GM18499 (cell line): ENCODE results near the gene MEX3C.

Experiments used
- ATAC-seq: cut with Tn5 transposase; IDR thresholded peaks from one replicate; pipeline ENCODE4 v1.9.1; 2021; ENCODE audit warnings: moderate number of reproducible peaks; ENCODE audit not compliant: insufficient read depth, unreplicated experiment

Gene MEX3C

DNA sequence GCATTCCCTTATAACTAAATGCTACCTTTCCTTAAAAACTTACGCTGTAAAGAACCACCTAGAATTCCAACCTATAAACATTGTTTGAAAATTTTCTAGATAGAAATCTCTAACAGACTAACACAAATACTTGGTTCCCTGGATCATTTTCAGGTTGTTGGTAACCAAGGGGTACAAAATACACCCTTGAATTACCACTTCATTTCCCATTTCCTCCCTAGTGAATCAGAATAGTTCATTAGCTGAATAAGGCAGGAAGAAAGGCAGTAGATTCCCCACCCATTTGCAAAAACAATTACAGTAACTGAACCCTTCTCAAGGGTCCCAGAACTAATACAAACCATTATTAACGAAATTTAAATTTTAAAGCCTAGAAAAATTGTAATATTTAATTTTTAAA, 5.5 kb downstream of the MEX3C start:
- no peak for ATAC-seq

DNA sequence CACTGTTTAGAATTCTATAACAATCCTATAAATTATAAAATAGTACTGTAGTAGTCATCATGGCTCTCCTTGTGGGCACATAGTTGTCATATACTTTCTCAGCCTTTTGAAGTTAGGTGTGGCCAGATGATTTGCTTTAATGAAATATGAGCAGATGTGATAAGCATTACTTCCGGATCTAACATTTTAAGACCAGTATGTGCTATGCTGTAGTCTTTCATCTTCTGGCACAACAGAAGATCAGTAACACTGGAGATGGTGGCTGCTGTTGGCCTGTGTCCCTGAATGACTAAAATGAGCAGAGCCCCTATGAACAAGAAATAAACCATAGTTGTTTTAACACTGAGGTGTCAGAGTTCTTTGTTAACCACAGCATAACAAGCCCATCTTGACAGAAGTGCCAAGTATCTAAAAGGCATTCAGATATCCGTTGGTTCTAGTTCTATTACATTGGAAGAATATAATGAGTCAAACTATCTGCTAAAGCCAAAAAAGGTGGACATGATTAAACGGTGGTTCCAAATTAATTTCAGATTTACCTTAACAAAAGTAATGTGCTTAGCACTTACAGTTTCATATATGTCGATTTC, 6.3 kb downstream of the MEX3C start:
- ATAC-seq: no peak

DNA sequence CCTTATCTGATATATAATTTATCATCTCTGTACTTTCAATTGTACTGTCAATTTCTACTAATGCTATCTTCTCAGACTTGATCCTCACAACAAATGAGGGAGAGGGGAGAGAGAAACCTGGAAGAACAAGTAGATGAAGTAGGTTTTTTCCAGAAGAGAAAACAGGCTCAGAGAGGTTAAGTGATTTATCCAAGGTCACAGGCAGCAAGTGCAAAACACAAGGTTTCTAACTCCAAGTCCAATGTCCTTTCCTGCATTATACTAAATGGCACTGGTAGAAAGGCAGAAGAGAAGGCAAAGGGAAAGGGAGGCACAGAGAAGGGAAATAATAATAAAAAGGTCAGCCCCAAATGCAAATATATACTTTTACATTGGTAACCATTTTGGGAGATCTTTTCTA, 7.5 kb downstream of the MEX3C start:
- ATAC-seq: no peak

DNA sequence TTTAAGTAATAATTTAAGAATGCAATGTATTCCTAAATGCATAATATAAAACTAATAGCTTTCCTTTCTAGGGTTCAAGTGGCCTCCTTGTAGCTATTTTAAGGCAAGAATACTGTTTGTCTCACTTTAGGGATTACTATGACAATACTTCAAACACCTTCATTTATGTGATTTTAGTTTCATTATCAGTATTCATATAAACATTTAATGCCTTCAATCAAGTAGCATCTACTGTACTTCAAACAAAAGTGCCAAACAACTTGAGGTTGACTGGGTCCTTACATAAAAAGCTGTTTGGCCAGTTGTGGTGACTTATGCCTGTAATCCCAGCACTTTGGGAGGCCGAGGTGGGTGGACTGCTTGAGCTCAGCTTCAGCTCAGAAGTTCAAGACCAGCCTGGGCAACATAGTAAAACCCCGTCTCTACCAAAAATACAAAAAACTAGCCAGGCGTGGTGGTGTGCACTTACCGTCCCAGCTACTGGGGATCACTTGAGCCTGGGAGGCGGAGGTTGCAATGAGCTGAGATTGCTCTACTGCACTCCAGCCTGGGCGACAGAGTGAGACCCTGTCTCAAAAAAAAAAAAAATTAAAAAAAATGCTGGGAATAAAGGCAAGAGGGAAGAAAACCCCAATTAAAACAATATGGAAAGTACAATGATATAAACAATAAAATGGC, 9.3 kb downstream of the MEX3C start:
- no peak for ATAC-seq

DNA sequence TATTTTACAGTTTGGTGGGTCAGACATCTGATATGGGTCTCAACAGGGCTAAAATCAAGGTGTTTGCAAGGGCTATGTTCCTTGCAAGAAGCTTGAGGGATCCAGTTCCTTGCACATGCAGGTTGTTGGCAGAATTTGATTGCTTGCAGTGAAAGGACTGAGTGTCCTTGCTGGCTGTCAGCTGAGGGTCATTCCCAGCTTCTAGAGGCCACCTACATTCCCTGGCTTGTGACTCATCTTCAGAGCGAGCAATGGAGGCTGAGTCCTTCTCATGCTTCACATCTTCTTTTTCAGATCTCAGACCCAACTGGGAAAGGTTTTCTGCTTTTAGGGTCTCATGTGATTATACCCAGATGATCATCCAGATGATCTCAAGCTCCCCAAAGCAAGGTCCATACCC, 12.4 kb downstream of the MEX3C start:
- no peak for ATAC-seq

DNA sequence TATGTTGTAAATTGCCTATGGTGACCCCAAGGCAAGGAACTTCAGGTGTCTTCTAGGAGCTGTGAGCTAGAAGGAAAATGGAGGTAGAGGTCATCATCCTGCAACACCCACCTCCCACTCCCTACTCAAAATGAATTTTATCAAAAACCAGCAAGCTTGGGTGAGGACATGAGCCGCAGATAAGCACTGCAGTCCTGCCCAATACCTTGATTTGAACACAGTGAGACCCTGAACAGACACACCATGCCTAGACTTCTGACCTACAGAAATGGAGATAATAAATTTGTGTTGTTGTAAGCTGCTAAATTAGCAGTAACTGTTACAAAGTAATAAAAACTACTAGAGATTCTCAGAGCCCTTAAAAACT, 13.4 kb downstream of the MEX3C start:
- no peak for ATAC-seq

DNA sequence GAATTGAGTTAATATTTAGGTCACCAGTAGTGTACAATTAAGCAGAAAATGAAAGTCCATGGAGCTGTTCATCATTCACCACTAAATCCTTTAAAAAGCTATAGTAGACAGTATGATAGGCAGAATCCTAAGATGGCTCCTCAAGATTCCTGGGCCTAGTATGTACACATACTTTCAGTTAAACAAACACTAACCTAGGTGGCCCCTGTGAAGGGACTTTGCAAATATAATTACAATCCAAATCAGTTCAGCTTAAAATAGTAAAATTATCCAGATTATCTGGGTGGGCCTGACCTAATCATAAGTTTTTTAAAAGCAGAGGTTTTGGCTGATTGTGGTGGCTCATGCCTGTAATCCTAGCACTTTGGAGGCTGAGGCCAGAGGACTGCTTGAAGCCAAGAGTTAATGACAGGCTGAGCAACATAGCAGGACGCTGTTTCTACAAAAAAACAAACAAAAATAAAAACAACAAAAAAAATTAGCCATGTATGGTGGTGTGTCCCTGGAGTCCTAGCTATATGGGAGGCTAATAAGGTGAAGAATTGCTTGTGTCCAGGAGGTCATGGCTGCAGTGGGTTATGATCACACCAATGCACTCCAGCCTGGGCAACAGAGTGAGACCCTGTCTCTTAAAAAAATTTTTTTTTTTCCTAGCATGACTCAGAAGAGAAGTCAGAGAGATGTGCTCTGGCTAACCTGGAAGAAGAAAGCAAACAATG, 13.9 kb downstream of the MEX3C start:
- ATAC-seq: no peak

DNA sequence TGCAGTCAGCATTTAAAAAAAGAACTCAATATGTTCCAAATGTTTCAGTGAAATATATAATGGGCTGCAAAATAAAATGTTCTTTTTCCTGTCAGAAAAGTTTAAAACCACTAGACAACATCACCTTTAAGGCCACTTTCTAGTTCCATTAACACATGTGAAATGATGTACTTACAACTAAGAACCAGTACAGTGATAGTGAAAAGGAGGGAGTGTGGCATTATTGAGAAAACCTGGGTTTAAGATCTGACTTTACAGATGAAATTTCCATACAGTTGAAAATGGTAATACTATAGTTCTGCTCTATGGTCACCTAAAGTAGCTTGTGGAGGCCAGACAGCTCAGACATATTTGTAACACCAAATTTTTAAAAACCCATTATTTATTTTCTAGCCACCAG, 14.7 kb downstream of the MEX3C start:
- ATAC-seq: no peak

DNA sequence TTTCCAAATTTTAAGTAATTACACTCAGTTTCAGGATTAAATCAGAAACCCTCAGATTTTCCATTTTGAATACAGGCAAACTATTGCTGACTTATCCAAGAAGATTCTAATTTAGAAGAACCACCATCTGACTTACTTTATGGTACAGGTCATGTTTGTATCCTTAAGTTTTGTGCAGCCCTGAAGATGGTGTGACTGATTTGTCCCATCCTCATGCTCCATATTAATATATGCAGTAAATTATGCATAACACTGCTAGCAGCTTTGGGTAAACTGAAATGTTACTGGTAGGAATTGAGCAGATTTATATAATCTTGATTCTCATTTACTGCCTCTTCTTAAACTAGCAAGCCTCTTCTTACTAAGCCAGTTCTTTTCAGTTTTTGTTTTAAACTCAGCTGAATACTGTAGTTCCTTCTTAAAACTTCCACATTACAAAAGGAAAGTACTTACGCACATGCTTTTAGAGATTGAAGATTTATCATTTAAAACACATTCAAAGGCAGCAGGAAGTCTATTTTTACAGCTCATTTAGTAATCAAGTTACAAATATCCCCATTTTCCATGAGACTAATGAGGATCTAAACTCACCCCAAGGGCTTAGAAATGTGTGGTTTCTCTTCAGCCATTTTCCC, 25.7 kb downstream of the MEX3C start:
- ATAC-seq: no peak

DNA sequence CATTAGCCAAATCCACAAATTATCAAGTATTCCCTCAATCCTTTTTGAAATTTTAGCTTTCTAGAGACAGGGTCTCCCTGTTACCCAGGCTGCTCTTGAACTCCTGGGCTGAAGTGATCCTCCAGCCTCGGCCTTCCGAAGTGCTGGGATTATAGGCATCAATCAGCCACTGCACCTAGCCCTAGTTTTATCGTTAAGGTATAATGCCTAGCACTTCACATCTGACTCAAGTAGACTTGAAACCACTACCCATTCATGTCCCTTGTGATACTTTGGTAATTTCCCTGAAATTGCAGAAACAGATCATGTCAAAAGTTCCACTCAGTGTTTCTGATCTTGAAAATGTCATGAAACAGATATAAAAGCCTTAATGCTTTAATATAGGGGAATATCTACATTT, 26.3 kb downstream of the MEX3C start:
- peak; percentile 43 for ATAC-seq

DNA sequence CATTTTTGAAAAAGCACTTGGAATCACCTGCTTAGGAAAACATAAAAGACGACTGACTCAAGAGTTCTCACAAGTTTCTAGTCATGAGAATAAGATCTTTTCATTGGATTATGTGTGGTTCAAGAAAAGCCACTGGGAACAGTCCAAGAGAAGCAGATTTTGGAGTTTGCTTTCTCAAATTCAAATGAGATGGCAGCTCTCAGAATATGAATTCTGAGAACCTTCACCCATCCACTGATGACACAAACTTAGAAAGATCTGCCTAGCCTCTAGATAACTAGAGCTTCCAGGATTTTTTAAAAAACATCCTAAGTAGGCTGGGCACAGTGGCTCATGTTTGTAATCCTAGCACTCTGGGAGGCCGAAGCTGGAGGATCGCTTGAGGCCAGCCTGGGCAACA, 26.8 kb downstream of the MEX3C start:
- no peak for ATAC-seq

DNA sequence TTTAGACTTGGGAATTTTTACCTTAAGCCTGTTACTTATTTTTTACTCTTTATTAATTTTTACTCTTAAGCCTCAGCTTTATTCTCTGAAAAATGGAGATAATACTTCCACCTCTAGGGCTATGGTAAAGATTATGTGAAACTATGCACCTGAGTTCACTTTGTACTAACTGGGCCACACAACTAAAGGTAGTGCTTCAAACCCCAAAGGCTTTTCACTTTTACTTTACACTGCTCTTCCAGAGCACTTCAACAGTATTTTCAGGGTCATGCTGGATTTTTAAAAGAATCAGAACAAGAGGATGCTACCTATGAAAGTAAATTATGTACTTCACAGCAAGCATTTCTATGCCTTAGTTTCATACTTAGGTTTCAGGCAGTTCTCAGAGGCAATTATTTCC, 27.8 kb downstream of the MEX3C start:
- no peak for ATAC-seq

DNA sequence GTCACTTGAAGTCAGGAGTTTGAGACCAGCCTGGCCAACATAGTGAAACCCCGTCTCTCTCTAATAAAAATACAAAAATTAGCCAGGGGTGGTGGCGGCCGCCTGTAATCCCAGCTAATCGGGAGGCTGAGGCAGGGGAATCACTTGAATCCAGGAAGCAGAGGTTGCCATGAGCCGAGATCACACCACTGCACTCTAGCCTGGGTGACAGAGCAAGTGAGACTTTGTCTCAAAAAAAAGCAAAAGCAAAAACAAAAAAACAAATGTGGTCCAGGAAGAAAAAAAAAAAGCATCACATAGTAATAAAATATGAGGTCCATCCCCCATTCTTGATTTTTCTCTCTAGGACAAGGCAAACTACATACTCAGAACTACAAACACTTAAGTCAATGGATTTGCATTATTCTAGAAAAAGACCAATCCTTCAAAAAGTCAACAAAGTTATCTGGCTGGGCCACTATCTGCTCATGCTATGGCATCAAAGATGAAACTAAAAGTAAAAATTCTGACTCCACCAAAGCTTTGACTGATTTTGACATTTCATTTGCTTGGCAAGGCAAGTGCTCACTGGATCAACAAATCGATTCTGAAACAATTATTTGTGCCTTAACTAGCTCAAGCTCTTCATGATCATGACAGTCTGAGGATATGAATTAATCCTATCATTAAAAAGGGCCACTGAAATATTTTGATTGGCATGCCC, 28.4 kb downstream of the MEX3C start:
- ATAC-seq: no peak

DNA sequence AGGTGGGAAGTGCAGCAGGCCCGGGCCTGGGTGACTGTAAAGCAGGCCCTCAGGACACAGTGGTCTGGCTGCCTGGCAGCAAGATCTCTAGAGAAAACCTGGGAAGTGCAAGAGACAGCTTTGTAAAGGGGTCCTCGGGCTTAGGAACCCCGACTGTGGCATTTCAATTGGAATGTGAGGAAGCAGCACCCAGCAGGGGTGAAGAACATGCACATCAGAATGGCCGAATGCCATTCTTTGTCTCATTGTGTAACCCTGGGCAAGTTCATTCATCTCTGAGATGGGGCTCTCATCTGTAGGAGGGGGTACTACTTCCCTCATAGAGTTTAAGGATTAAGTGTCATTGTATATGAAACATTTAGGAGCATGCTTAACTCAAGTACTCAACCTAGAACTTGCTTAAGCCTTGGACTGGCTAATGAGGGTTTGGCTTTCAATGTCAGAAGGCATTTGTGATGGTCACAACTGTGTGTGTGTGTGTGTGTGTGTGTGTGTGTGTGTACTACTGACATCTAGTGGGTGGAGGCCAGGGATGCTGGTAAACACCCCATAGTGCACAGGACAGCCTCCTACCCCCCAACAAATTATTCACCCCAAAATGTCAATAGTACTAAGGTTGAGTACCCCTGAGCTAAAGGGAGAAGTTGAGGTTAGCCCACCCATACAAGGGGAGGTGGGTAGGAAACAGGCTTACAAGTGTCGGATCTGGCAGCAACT, 29.3 kb downstream of the MEX3C start:
- ATAC-seq: no peak

DNA sequence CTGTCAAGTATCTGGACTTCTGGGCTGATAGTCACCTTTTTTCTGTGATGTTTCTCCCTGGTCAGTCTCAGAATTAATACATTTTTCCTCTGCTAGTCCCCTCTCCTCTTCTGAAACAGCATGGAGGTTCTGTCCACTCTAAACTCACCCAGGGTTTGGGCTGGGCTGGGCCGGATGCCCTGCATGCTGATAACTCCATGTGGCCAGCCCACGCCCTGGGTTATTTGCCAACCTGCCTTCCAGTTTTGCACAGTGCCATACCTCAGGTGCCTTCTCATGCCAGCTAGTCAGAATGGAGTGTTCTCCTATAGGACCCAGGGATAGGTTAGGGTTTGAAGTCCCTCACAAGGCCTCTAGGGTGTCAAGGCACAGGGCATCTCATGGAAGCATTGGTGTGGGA, 32.2 kb downstream of the MEX3C start:
- ATAC-seq: no peak

DNA sequence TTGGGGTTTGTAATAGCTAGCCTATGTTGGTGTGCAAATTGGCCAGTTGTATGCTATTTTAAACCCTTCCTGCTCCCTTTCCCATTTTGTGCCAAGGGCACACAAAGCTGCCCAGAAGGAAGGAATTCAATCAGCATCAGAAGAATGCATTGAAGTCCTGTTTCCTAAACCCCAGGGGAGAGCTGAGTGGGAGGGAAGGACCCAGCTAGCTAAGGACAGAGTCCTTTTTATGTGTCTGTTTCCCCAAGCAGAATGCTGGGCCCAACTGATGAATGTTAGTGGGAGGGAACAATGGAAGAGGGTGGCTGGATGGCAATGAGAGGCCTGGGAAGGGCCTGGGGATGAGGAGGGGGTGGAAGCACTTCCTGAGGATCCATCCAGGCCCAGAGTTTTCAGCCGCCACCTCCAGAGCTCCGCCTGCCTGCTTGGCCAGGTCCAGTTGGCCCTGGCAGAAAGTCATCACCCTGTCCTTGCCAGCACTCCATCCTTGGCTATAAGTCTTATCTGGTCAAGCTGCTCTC, 32.7 kb downstream of the MEX3C start:
- ATAC-seq: no peak

DNA sequence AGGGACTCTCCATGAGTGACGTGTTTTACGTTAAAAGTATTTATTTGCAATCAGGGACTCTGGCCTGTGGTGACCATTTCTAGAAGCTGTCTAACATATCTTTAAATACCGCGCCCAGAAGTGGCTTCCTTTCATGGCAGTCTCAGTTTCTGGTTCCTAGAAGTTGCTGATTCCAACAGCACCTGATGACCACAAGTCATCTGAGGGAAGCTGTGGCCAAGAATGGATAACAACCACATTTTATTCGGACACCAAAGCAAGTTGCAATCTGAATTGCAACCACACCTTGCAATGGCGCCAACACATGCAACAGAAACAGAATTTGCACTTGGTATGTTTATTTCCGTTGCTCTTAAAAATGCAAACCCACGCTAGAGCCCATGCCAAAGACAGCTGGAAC, 33.1 kb downstream of the MEX3C start:
- no peak for ATAC-seq

DNA sequence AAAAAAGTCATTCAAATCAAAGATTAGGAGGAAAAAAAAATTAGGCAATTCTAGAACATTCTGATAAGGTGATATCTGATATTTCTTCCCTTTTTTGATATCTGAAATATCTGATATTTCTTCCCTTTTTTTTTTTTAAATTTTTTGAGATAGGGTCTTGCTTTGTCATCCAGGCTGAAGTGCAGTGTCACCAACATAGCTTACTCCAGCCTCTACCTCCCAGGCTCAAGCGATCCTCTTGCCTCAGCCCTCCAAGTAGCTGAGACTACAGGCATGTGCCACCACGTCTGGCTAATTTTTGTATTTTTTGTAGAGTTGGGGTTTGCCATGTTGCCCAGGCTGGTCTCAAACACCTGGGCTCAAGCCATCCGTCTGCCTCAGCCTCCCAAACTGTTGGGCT, 33.9 kb downstream of the MEX3C start:
- ATAC-seq: no peak

DNA sequence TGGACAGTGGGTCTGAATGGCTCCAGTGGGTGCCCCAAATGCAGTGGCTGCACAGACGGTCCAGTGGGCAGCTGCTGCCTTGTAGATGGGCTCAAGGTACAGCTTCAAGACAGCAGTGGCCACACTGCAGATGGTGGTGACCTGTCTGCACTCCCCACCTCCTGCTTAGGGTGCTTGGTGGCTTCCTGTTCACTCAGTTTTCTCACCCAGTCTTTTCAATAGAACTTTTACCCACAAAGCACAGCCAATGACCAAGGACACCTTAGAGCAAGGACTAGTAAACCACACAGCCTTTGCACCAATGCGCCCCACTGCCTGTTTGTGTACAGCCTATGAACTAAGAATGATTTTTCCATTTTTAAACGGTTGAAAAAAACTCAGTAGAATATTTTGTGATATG, 34.9 kb downstream of the MEX3C start:
- ATAC-seq: no peak

DNA sequence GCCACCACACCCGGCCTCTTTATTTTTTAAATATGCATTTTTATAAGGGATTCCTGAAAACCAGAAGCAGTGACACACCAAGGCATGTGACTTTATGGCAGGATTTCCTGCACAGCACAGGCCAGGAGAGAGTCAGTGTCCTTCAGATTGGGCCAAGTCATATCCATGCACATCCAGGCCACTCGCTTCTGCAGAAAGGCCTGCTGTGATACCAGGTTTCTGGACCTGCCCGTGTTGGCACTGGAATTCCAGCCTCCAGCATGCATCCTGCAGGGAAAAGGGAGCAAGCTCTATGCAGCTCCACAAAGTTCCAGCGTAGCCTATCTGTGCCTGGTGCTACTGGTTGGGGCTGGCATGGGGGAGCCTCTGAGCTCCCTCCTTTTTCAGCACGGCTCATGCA, 36.8 kb downstream of the MEX3C start:
- no peak for ATAC-seq
